ENCODE data around the gene ATP9B.
"Not testable (repeated sequence)": the region's sequence is repeated elsewhere in the genome, so short reads cannot be mapped to it uniquely, and the experiment has no call there.

ATP9B gene

GRCh38 chr18:79320216-79320850 lies 251.1 kb downstream of the ATP9B start:
- Histone ChIP-seq H3K27me3 (ENCODE audit: control insufficient read depth, insufficient read depth, low read length) (no peaks in the 10 kb centered on the region), H3K36me3 (ENCODE audit: control insufficient read depth, insufficient read depth, low read length) (peaks cover 4% of the 10 kb centered on the region), H3K4me1 (ENCODE audit: control insufficient read depth, insufficient read depth, low read length) (no peaks in the 10 kb centered on the region), H3K9ac (ENCODE audit: low read length) (no peak overlapping the region), H3K4me3 (ENCODE audit: low read length) (no peak overlapping the region), H3K27ac (ENCODE audit: low read depth, low read length) (no peak overlapping the region)

GRCh38 chr18:79321625-79322405 lies 252.6 kb downstream of the ATP9B start:
- Histone ChIP-seq H3K9ac (ENCODE audit: low read length) (no peak overlapping the region), H3K27me3 (ENCODE audit: control insufficient read depth, insufficient read depth, low read length) (no peaks in the 10 kb centered on the region), H3K4me1 (ENCODE audit: control insufficient read depth, insufficient read depth, low read length) (no peaks in the 10 kb centered on the region), H3K4me3 (ENCODE audit: low read length) (no peak overlapping the region), H3K36me3 (ENCODE audit: control insufficient read depth, insufficient read depth, low read length) (no peaks in the 10 kb centered on the region), H3K27ac (ENCODE audit: low read depth, low read length) (no peak overlapping the region)

- H3K4me3 ChIP-seq (ENCODE audit: low read length), result no peak overlapping the region
- no peak overlapping the region for H3K27ac ChIP-seq (ENCODE audit: low read depth, low read length)
- no peaks in the 10 kb centered on the region for H3K36me3 ChIP-seq (ENCODE audit: control insufficient read depth, insufficient read depth, low read length)
- H3K9ac ChIP-seq (ENCODE audit: low read length), result no peak overlapping the region
- H3K27me3 ChIP-seq (ENCODE audit: control insufficient read depth, insufficient read depth, low read length), result no peaks in the 10 kb centered on the region
- no peaks in the 10 kb centered on the region for H3K4me1 ChIP-seq (ENCODE audit: control insufficient read depth, insufficient read depth, low read length)
Observed at GRCh38 chr18:79322441-79322840, 253.2 kb downstream of the ATP9B start.

GRCh38 chr18:79323471-79323870 lies 254.3 kb downstream of the ATP9B start:
- Histone ChIP-seq H3K9ac (ENCODE audit: low read length) (no peak overlapping the region), H3K4me1 (ENCODE audit: control insufficient read depth, insufficient read depth, low read length) (no peaks in the 10 kb centered on the region), H3K36me3 (ENCODE audit: control insufficient read depth, insufficient read depth, low read length) (no peaks in the 10 kb centered on the region), H3K27ac (ENCODE audit: low read depth, low read length) (no peak overlapping the region), H3K4me3 (ENCODE audit: low read length) (no peak overlapping the region), H3K27me3 (ENCODE audit: control insufficient read depth, insufficient read depth, low read length) (no peaks in the 10 kb centered on the region)

- Histone ChIP-seq H3K36me3 (ENCODE audit: control insufficient read depth, insufficient read depth, low read length) (no peaks in the 10 kb centered on the region), H3K4me1 (ENCODE audit: control insufficient read depth, insufficient read depth, low read length) (no peaks in the 10 kb centered on the region)
Observed at GRCh38 chr18:79326413-79327198, 257.4 kb downstream of the ATP9B start.

GRCh38 chr18:79327199-79327721 lies 258.1 kb downstream of the ATP9B start:
- H3K4me1 ChIP-seq (ENCODE audit: control insufficient read depth, insufficient read depth, low read length), result no peaks in the 10 kb centered on the region
- H3K27ac ChIP-seq (ENCODE audit: low read depth, low read length), result no peak overlapping the region
- no peak overlapping the region for H3K9ac ChIP-seq (ENCODE audit: low read length)
- no peak overlapping the region for H3K4me3 ChIP-seq (ENCODE audit: low read length)
- H3K36me3 ChIP-seq (ENCODE audit: control insufficient read depth, insufficient read depth, low read length), result no peaks in the 10 kb centered on the region
- H3K27me3 ChIP-seq (ENCODE audit: control insufficient read depth, insufficient read depth, low read length), result no peaks in the 10 kb centered on the region

More at GRCh38 chr18:79326413-79327198, 257.4 kb downstream of the ATP9B start:
- Histone ChIP-seq H3K27me3 (ENCODE audit: control insufficient read depth, insufficient read depth, low read length) (no peaks in the 10 kb centered on the region), H3K27ac (ENCODE audit: low read depth, low read length) (no peak overlapping the region), H3K4me3 (ENCODE audit: low read length) (no peak overlapping the region), H3K9ac (ENCODE audit: low read length) (no peak overlapping the region)

- H3K36me3 ChIP-seq (ENCODE audit: control insufficient read depth, insufficient read depth, low read length); H3K4me1 ChIP-seq (ENCODE audit: control insufficient read depth, insufficient read depth, low read length); H3K27ac ChIP-seq (ENCODE audit: low read depth, low read length); H3K9ac ChIP-seq (ENCODE audit: low read length); H3K27me3 ChIP-seq (ENCODE audit: control insufficient read depth, insufficient read depth, low read length); H3K4me3 ChIP-seq (ENCODE audit: low read length): not testable (repeated sequence)
Observed at GRCh38 chr18:79327915-79328314, 258.7 kb downstream of the ATP9B start.

GRCh38 chr18:79328887-79329286 lies 259.7 kb downstream of the ATP9B start:
- Histone ChIP-seq H3K27ac (ENCODE audit: low read depth, low read length) (no peak overlapping the region), H3K27me3 (ENCODE audit: control insufficient read depth, insufficient read depth, low read length) (no peaks in the 10 kb centered on the region), H3K4me1 (ENCODE audit: control insufficient read depth, insufficient read depth, low read length) (no peaks in the 10 kb centered on the region), H3K36me3 (ENCODE audit: control insufficient read depth, insufficient read depth, low read length) (no peaks in the 10 kb centered on the region), H3K4me3 (ENCODE audit: low read length) (no peak overlapping the region), H3K9ac (ENCODE audit: low read length) (no peak overlapping the region)

- Histone ChIP-seq H3K27ac (ENCODE audit: low read depth, low read length) (no peak overlapping the region), H3K36me3 (ENCODE audit: control insufficient read depth, insufficient read depth, low read length) (no peaks in the 10 kb centered on the region), H3K4me3 (ENCODE audit: low read length) (no peak overlapping the region), H3K9ac (ENCODE audit: low read length) (no peak overlapping the region), H3K4me1 (ENCODE audit: control insufficient read depth, insufficient read depth, low read length) (no peaks in the 10 kb centered on the region), H3K27me3 (ENCODE audit: control insufficient read depth, insufficient read depth, low read length) (no peaks in the 10 kb centered on the region)
Observed at GRCh38 chr18:79329786-79330185, 260.6 kb downstream of the ATP9B start.

GRCh38 chr18:79332646-79333045 lies 263.5 kb downstream of the ATP9B start:
- Histone ChIP-seq H3K4me3 (ENCODE audit: low read length) (no peak overlapping the region), H3K9ac (ENCODE audit: low read length) (no peak overlapping the region), H3K27ac (ENCODE audit: low read depth, low read length) (no peak overlapping the region), H3K27me3 (ENCODE audit: control insufficient read depth, insufficient read depth, low read length) (no peaks in the 10 kb centered on the region), H3K36me3 (ENCODE audit: control insufficient read depth, insufficient read depth, low read length) (peaks cover 7% of the 10 kb centered on the region), H3K4me1 (ENCODE audit: control insufficient read depth, insufficient read depth, low read length) (no peaks in the 10 kb centered on the region)

- H3K27ac ChIP-seq (ENCODE audit: low read depth, low read length), result no peak overlapping the region
Observed at GRCh38 chr18:79333046-79333445, 263.9 kb downstream of the ATP9B start.

GRCh38 chr18:79334496-79335233 lies 265.5 kb downstream of the ATP9B start:
- no peaks in the 10 kb centered on the region for H3K27me3 ChIP-seq (ENCODE audit: control insufficient read depth, insufficient read depth, low read length)
- H3K4me3 ChIP-seq (ENCODE audit: low read length), result no peak overlapping the region
- peaks cover 13% of the 10 kb centered on the region for H3K36me3 ChIP-seq (ENCODE audit: control insufficient read depth, insufficient read depth, low read length)
- H3K9ac ChIP-seq (ENCODE audit: low read length), result no peak overlapping the region
- H3K27ac ChIP-seq (ENCODE audit: low read depth, low read length), result no peak overlapping the region
- no peaks in the 10 kb centered on the region for H3K4me1 ChIP-seq (ENCODE audit: control insufficient read depth, insufficient read depth, low read length)

More at GRCh38 chr18:79333046-79333445, 263.9 kb downstream of the ATP9B start:
- no peaks in the 10 kb centered on the region for H3K27me3 ChIP-seq (ENCODE audit: control insufficient read depth, insufficient read depth, low read length)
- peaks cover 7% of the 10 kb centered on the region for H3K36me3 ChIP-seq (ENCODE audit: control insufficient read depth, insufficient read depth, low read length)
- H3K4me3 ChIP-seq (ENCODE audit: low read length), result no peak overlapping the region
- H3K4me1 ChIP-seq (ENCODE audit: control insufficient read depth, insufficient read depth, low read length), result no peaks in the 10 kb centered on the region
- H3K9ac ChIP-seq (ENCODE audit: low read length), result no peak overlapping the region

Measured in rectal smooth muscle tissue (tissue), 1 donor.